ENCODE results near the gene GK. TPM values are rescaled to one million over a fixed set of nuclear protein-coding genes. Genes with fewer than 3 reads are reported as not detected.
"Not testable (repeated sequence)": the region's sequence is repeated elsewhere in the genome, so short reads cannot be mapped to it uniquely, and the experiment has no call there.

Gene GK
- total and polyA plus RNA-seq, 2 donors (not counting 3 experiments of a cell fraction or from before 2014, with no cell fraction given): 2.7 to 7.6 TPM

- dilution Hi-C loops (cut with MboI; ENCODE audit: extremely low pct_ligation_motif_present, low sequenced_read_pairs) (no loop called here), intact Hi-C loops (cut with micrococcal nuclease) (loop anchor here (2.0 to 5.0 kb wide), 2 partner anchors 40 to 236 kb away; partner anchors contain the start of gene TAB3)
- DNase-seq (ENCODE audit: low read depth, low spot score): peak; percentile 93
- H3K27ac ChIP-seq (ENCODE audit: insufficient read depth, low read depth, low read length): peak overlapping the region; percentile 47
- no peaks in the 10 kb centered on the region for H3K9me3 ChIP-seq (replicated peaks; ENCODE audit: control insufficient read depth, insufficient read depth, low read length)
- no peaks in the 10 kb centered on the region for H4K20me1 ChIP-seq (replicated peaks; ENCODE audit: control insufficient read depth, extremely low read depth, insufficient read depth, low read length)
- peaks cover 11% of the 10 kb centered on the region for H3K4me1 ChIP-seq (ENCODE audit: control insufficient read depth, extremely low read depth, insufficient read depth, low read length)
- TF ChIP-seq MYC (IDR thresholded peaks at IDR 0.05; ENCODE audit: low read depth, low read length) (no peak), EZH2 (IDR thresholded peaks at IDR 0.05; ENCODE audit: borderline replicate concordance, low read depth, low read length, severe bottlenecking) (no peak), POLR2A (IDR thresholded peaks at IDR 0.05; ENCODE audit: low read depth, low read length) (peak; percentile 22), MAX (IDR thresholded peaks at IDR 0.05; ENCODE audit: insufficient read depth, insufficient read length) (peak; percentile 79), FOS (IDR thresholded peaks at IDR 0.05; ENCODE audit: borderline replicate concordance, insufficient read depth, low read length) (no peak), POLR2AphosphoS5 (IDR thresholded peaks at IDR 0.05; ENCODE audit: insufficient read depth, low read depth, low read length) (peak; percentile 40), GATA2 (IDR thresholded peaks at IDR 0.05; ENCODE audit: insufficient read depth, insufficient read length, low read depth, low read length) (no peak), JUN (IDR thresholded peaks at IDR 0.05; ENCODE audit: borderline replicate concordance, insufficient read depth, insufficient read length, low read depth) (no peak), CTCF (IDR thresholded peaks at IDR 0.05; ENCODE audit: extremely low read depth in 1 of 2, insufficient read depth in 1 of 2, low read depth in 1 of 2, low read length in 2 of 2) (no peak)
- ChIA-PET CTCF (no interaction called here), POLR2A (no interaction called here)
- H3K79me2 ChIP-seq (ENCODE audit: control insufficient read depth, insufficient read depth, low read length): no peaks in the 10 kb centered on the region
- TSS peak; percentile 40 for BruUV-seq (replicated peaks)
- H3K9me1 ChIP-seq (replicated peaks; ENCODE audit: control insufficient read depth, extremely low read depth, insufficient read depth, low read length): no peaks in the 10 kb centered on the region
- peak overlapping the region; percentile 77 for H3K4me2 ChIP-seq (ENCODE audit: insufficient read depth, low read length)
- H3K36me3 ChIP-seq (ENCODE audit: control insufficient read depth in 2 of 2, extremely low read depth in 1 of 2, insufficient read depth in 2 of 2, low read length in 2 of 2): no peaks in the 10 kb centered on the region
- H2AFZ ChIP-seq (ENCODE audit: low read depth, low read length): peak overlapping the region; percentile 75
- peak overlapping the region; percentile 43 for H3K9ac ChIP-seq (replicated peaks; ENCODE audit: extremely low read depth, insufficient read depth, low read length)
- FAIRE-seq: peak; percentile 90
- peak overlapping the region; percentile 15 to 81 (median 68) for H3K4me3 ChIP-seq (replicated peaks in 1 of 3; ENCODE audit: insufficient read depth in 1 of 3, low read depth in 1 of 3, low read length in 3 of 3)
- H3K27me3 ChIP-seq (ENCODE audit: control insufficient read depth in 2 of 2, insufficient read depth in 2 of 2, low read length in 2 of 2): no peaks in the 10 kb centered on the region
Measured at GRCh38 chrX:30652527-30653414, 452 bp upstream of the GK start.

- H3K9me1 ChIP-seq (replicated peaks; ENCODE audit: control insufficient read depth, extremely low read depth, insufficient read depth, low read length); H3K9ac ChIP-seq (replicated peaks; ENCODE audit: extremely low read depth, insufficient read depth, low read length); BruUV-seq (replicated peaks); H4K20me1 ChIP-seq (replicated peaks; ENCODE audit: control insufficient read depth, extremely low read depth, insufficient read depth, low read length); POLR2A ChIA-PET; H3K9me3 ChIP-seq (replicated peaks; ENCODE audit: control insufficient read depth, insufficient read depth, low read length); H3K36me3 ChIP-seq (ENCODE audit: control insufficient read depth in 2 of 2, extremely low read depth in 1 of 2, insufficient read depth in 2 of 2, low read length in 2 of 2); H3K4me3 ChIP-seq (replicated peaks in 1 of 3; ENCODE audit: insufficient read depth in 1 of 3, low read depth in 1 of 3, low read length in 3 of 3); dilution Hi-C loops (cut with MboI; ENCODE audit: extremely low pct_ligation_motif_present, low sequenced_read_pairs); H3K27me3 ChIP-seq (ENCODE audit: control insufficient read depth in 2 of 2, insufficient read depth in 2 of 2, low read length in 2 of 2); CTCF ChIA-PET; H3K79me2 ChIP-seq (ENCODE audit: control insufficient read depth, insufficient read depth, low read length); H3K27ac ChIP-seq (ENCODE audit: insufficient read depth, low read depth, low read length); DNase-seq (ENCODE audit: low read depth, low spot score); H2AFZ ChIP-seq (ENCODE audit: low read depth, low read length); FAIRE-seq: not testable (repeated sequence)
- peak overlapping the region; percentile 78 for H3K4me2 ChIP-seq (ENCODE audit: insufficient read depth, low read length)
- intact Hi-C loops (cut with micrococcal nuclease): loop anchor here (5.0 kb wide), 1 partner anchor 38 kb away; no protein-coding TSS in a partner anchor
- peaks cover 13% of the 10 kb centered on the region for H3K4me1 ChIP-seq (ENCODE audit: control insufficient read depth, extremely low read depth, insufficient read depth, low read length)
Measured at GRCh38 chrX:30654386-30654785, 1.2 kb downstream of the GK start.
